Superior temporal gyrus (tissue), 1 donor: ENCODE results near the gene ZSCAN25.
"Not testable (repeated sequence)": the region's sequence is repeated elsewhere in the genome, so short reads cannot be mapped to it uniquely, and the experiment has no call there.

ENCODE experiments used
- DNase-seq: peaks from one replicate; pipeline ENCODE4 v3.0.0-alpha.2; 2016; ENCODE audit errors: extremely low spot score

Gene ZSCAN25

GRCh38 chr7:99645590-99645989, 28.8 kb downstream of the ZSCAN25 start:
- DNase-seq, result no peak

GRCh38 chr7:99648843-99649242, 32.1 kb downstream of the ZSCAN25 start:
- DNase-seq, result no peak

GRCh38 chr7:99651290-99651689, 34.5 kb downstream of the ZSCAN25 start:
- no peak for DNase-seq

GRCh38 chr7:99652671-99653070, 35.9 kb downstream of the ZSCAN25 start:
- DNase-seq, result no peak

- DNase-seq, result not testable (repeated sequence)
These were observed 36.5 kb downstream of the ZSCAN25 start for GRCh38 chr7:99653269-99653668.

- no peak for DNase-seq
These were observed 37.0 kb downstream of the ZSCAN25 start for GRCh38 chr7:99653754-99654153.

GRCh38 chr7:99654626-99655025, 37.9 kb downstream of the ZSCAN25 start:
- not testable (repeated sequence) for DNase-seq

GRCh38 chr7:99657879-99658278, 41.1 kb downstream of the ZSCAN25 start:
- not testable (repeated sequence) for DNase-seq

- no peak for DNase-seq
These were observed 48.7 kb downstream of the ZSCAN25 start for GRCh38 chr7:99665312-99666012.

GRCh38 chr7:99666013-99666395, 49.3 kb downstream of the ZSCAN25 start:
- no peak for DNase-seq

- DNase-seq, result no peak
These were observed 50.4 kb downstream of the ZSCAN25 start for GRCh38 chr7:99667179-99667578.

GRCh38 chr7:99668541-99668940, 51.8 kb downstream of the ZSCAN25 start:
- DNase-seq, result no peak

- DNase-seq, result no peak
These were observed 53.0 kb downstream of the ZSCAN25 start for GRCh38 chr7:99669782-99670181.

GRCh38 chr7:99672573-99672972, 55.8 kb downstream of the ZSCAN25 start:
- DNase-seq, result no peak

- no peak for DNase-seq
These were observed 58.4 kb downstream of the ZSCAN25 start for GRCh38 chr7:99674995-99675742.

- no peak for DNase-seq
These were observed 60.4 kb downstream of the ZSCAN25 start for GRCh38 chr7:99677013-99677647.

GRCh38 chr7:99677648-99678045, 60.9 kb downstream of the ZSCAN25 start:
- no peak for DNase-seq

GRCh38 chr7:99679032-99679399, 62.3 kb downstream of the ZSCAN25 start:
- DNase-seq, result no peak

- DNase-seq, result no peak
These were observed 62.9 kb downstream of the ZSCAN25 start, which contains the start of gene CYP3A5 for GRCh38 chr7:99679400-99680191. CYP3A5 (minus strand) TSS chr7:99679996; CDS start chr7:99679896, 100 bp downstream.
